ENCODE measurements around the gene TAS2R10.

DNA sequence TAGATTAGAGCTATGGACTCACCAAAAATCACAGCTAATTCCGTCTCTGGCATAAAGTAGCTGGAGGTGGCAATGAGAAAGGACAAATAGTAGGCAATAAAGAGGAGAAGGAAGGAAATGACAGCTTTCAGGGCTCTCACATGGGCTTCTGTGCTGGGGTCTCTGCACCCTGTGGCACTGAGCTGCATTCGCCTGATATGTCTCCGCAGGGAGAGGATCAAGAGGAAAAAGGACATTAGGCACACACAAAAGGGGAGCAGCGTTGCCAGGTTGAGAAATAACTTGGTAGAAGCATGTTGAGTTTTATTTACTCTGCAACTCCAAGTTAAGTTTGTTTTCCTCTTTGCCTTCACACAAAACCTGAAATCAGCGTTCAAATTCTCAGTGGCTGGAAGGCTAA lies 24.4 kb downstream of the TAS2R10 start:
- TF ChIP-seq, protein P1, sequence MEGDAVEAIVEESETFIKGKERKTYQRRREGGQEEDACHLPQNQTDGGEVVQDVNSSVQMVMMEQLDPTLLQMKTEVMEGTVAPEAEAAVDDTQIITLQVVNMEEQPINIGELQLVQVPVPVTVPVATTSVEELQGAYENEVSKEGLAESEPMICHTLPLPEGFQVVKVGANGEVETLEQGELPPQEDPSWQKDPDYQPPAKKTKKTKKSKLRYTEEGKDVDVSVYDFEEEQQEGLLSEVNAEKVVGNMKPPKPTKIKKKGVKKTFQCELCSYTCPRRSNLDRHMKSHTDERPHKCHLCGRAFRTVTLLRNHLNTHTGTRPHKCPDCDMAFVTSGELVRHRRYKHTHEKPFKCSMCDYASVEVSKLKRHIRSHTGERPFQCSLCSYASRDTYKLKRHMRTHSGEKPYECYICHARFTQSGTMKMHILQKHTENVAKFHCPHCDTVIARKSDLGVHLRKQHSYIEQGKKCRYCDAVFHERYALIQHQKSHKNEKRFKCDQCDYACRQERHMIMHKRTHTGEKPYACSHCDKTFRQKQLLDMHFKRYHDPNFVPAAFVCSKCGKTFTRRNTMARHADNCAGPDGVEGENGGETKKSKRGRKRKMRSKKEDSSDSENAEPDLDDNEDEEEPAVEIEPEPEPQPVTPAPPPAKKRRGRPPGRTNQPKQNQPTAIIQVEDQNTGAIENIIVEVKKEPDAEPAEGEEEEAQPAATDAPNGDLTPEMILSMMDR (IDR thresholded peaks at IDR 0.05), result no peak
- TF ChIP-seq POLR2A (IDR thresholded peaks at IDR 0.05), result no peak
